SK-N-SH (cell line): Measurements from ENCODE around the gene FOXO1. TPM values are rescaled to one million over a fixed set of nuclear protein-coding genes. Genes with fewer than 3 reads are reported as not detected.

ENCODE experiments used
- CTCF ChIA-PET: fragments of 300-600, 350-600 bp; formaldehyde crosslinking; extraction: SDS; loops from one replicate; lab custom pipeline; 2021; lab: Yijun Ruan, JAX
- POLR2A ChIA-PET: fragments of 350-600 bp; sonication (Branson Sonifier 250); formaldehyde crosslinking; extraction: SDS; loops from one replicate; lab custom pipeline; 2020; ENCODE audit warnings: antibody characterized with exemption, inconsistent platforms; lab: Yijun Ruan, JAX
- DNase-seq: peaks from one replicate; pipeline ENCODE4 v3.0.0; 2012
- H2AFZ ChIP-seq: fragments of 200-600 bp; sonication (generic); 2 replicates; pipeline ENCODE4 v1.8.1; 2016; ENCODE audit warnings: antibody characterized with exemption, mild to moderate bottlenecking, low read depth
- H3F3A ChIP-seq: fragments of 200-600 bp; sonication (generic); replicated peaks from 2 replicates; pipeline ENCODE3; 2016; ENCODE audit warnings: antibody characterized with exemption, mild to moderate bottlenecking; ENCODE audit not compliant: insufficient read depth
- H3K27ac ChIP-seq, 2 experiments: fragments of 200-500 bp in 1 of 2; fragments of 200-600 bp in 1 of 2; sonication (Bioruptor generic) in 1 of 2; sonication (generic), shearing (Covaris generic) in 1 of 2; 2 replicates each; pipeline versions ENCODE4 v1.5.1 to v1.6.1; 2014 to 2016; ENCODE audit warnings: low read depth in 2 of 2, inconsistent platforms in 1 of 2, low read length in 1 of 2, mild to moderate bottlenecking in 1 of 2, mixed read lengths in 1 of 2
- H3K27me3 ChIP-seq: fragments of 200-600 bp; sonication (generic), shearing (Covaris generic); 2 replicates; pipeline ENCODE4 v1.6.1; 2016; ENCODE audit warnings: mixed run types; ENCODE audit not compliant: insufficient read depth
- H3K36me3 ChIP-seq, 2 experiments: fragments of 200-500 bp in 1 of 2; fragments of 200-600 bp in 1 of 2; sonication (Bioruptor generic) in 1 of 2; sonication (generic) in 1 of 2; replicated peaks in 1 of 2; 2 replicates each; pipeline versions ENCODE3 to v1.5.1; 2014 to 2016; ENCODE audit warnings: low read length in 1 of 2, mild to moderate bottlenecking in 1 of 2; ENCODE audit not compliant: insufficient read depth in 2 of 2, control insufficient read depth in 1 of 2
- H3K4me1 ChIP-seq, 2 experiments: fragments of 200-500 bp in 1 of 2; fragments of 200-600 bp in 1 of 2; sonication (Bioruptor generic) in 1 of 2; sonication (generic), shearing (Covaris generic) in 1 of 2; 2 replicates each; pipeline versions ENCODE4 v1.5.1 to v1.6.1; 2014 to 2016; ENCODE audit warnings: low read depth in 1 of 2, low read length in 1 of 2, mixed run types in 1 of 2; ENCODE audit not compliant: insufficient read depth in 2 of 2, control insufficient read depth in 1 of 2
- H3K4me2 ChIP-seq: fragments of 200-600 bp; sonication (generic), shearing (Covaris generic); 2 replicates; pipeline ENCODE4 v1.6.1; 2017; ENCODE audit warnings: mixed run types
- H3K4me3 ChIP-seq, 2 experiments: fragments of 200-500 bp in 1 of 2; fragments of 200-600 bp in 1 of 2; sonication (Bioruptor generic) in 1 of 2; sonication (generic), shearing (Covaris generic) in 1 of 2; 2 replicates each; pipeline versions ENCODE4 v1.5.1 to v1.8.1; 2014 to 2016; ENCODE audit warnings: low read depth in 2 of 2, inconsistent platforms in 1 of 2, low read length in 1 of 2, mild to moderate bottlenecking in 1 of 2, mixed read lengths in 1 of 2, moderate library complexity in 1 of 2
- H3K79me2 ChIP-seq: fragments of 200-600 bp; sonication (generic); 2 replicates; pipeline ENCODE4 v1.8.1; 2017; ENCODE audit warnings: mild to moderate bottlenecking; ENCODE audit not compliant: insufficient read depth
- H3K9ac ChIP-seq: fragments of 200-600 bp; sonication (generic); 2 replicates; pipeline ENCODE4 v1.6.1; 2017; ENCODE audit warnings: mixed run types
- H3K9me2 ChIP-seq: fragments of 200-600 bp; sonication (generic); 2 replicates; pipeline ENCODE4 v1.6.1; 2017; ENCODE audit warnings: mixed run types
- H3K9me3 ChIP-seq: fragments of 200-600 bp; sonication (generic); 2 replicates; pipeline ENCODE4 v1.6.1; 2017; ENCODE audit warnings: mixed run types, mild to moderate bottlenecking, moderate library complexity
- H4K20me1 ChIP-seq: fragments of 200-600 bp; sonication (generic); 2 replicates; pipeline ENCODE4 v1.6.1; 2017; ENCODE audit warnings: mild to moderate bottlenecking, mixed run types; ENCODE audit not compliant: insufficient read depth
- EP300 ChIP-seq, 2 experiments: IDR thresholded peaks; 2 replicates each; pipeline versions ENCODE4 v1.4.0 to v1.6.1; 2012; ENCODE audit warnings: borderline replicate concordance in 1 of 2, low read depth in 1 of 2, low read length in 1 of 2
- GABPA ChIP-seq: IDR thresholded peaks from 2 replicates; pipeline ENCODE4 v1.4.0; 2012; ENCODE audit warnings: low read depth, mild to moderate bottlenecking
- GATA2 ChIP-seq: sonication (generic); formaldehyde crosslinking; IDR thresholded peaks from 2 replicates; pipeline ENCODE4 v1.5.0; 2020; ENCODE audit warnings: mild to moderate bottlenecking, missing genetic modification reagents
- NFIC ChIP-seq: IDR thresholded peaks from 2 replicates; pipeline ENCODE4 v1.4.0; 2012; ENCODE audit warnings: borderline replicate concordance
- POLR2AphosphoS5 ChIP-seq: IDR thresholded peaks from 2 replicates; pipeline ENCODE4 v1.6.1; 2012; ENCODE audit warnings: low read depth, low read length
- RCOR1 ChIP-seq: fragments of 150-350 bp; IDR thresholded peaks from 2 replicates; pipeline ENCODE4 v1.6.1; 2017; ENCODE audit warnings: antibody characterized with exemption, low read length
- RFX5 ChIP-seq: IDR thresholded peaks from 2 replicates; pipeline ENCODE4 v1.6.1; 2012; ENCODE audit warnings: mild to moderate bottlenecking, improper control_type of control experiment, low read length
- SIN3A ChIP-seq: IDR thresholded peaks from 2 replicates; pipeline ENCODE4 v1.6.1; 2012; ENCODE audit warnings: low read depth, mild to moderate bottlenecking, low read length, moderate library complexity, borderline replicate concordance
- SMC3 ChIP-seq: IDR thresholded peaks from 2 replicates; pipeline ENCODE4 v1.6.1; 2012; ENCODE audit warnings: low read depth, low read length, improper control_type of control experiment
- TAF1 ChIP-seq: IDR thresholded peaks from 2 replicates; pipeline ENCODE4 v1.6.1; 2012; ENCODE audit warnings: low read depth, mild to moderate bottlenecking, low read length, moderate library complexity, borderline replicate concordance
- TCF12 ChIP-seq: IDR thresholded peaks from 2 replicates; pipeline ENCODE4 v1.4.0; 2012
- WGBS: methylation state at CpG from one replicate; pipeline ENCODE4 v1.1.6; 2017; ENCODE audit warnings: low lambda C conversion rate; 5-methylcytosine and 5-hydroxymethylcytosine counted together
- polyA plus RNA-seq, 3 experiments: library from polyadenylated mRNA; depleted of rRNA; stranded (reverse); fragments of >200 nt; gene quantifications; 2 replicates each; pipeline ENCODE4 v1.2.3, GENCODE V29; 2012
- TF ChIP-seq, protein P1 (sequence below): fragments of 150-350 bp; IDR thresholded peaks from 2 replicates; pipeline ENCODE4 v1.6.1; 2016; ENCODE audit warnings: mild to moderate bottlenecking, low read depth, low read length
- TF ChIP-seq, protein P2 (sequence below): IDR thresholded peaks from 2 replicates; pipeline ENCODE4 v1.4.0; 2012; ENCODE audit warnings: low read depth, borderline replicate concordance
- TF ChIP-seq, protein P3 (sequence below): IDR thresholded peaks from 2 replicates; pipeline ENCODE4 v1.4.0; 2012; ENCODE audit warnings: low read depth, borderline replicate concordance

FOXO1 gene
- polyA plus RNA-seq, 1 of the 3 experiments (the other 2 are of a cell fraction), result 1.8 TPM

DNA sequence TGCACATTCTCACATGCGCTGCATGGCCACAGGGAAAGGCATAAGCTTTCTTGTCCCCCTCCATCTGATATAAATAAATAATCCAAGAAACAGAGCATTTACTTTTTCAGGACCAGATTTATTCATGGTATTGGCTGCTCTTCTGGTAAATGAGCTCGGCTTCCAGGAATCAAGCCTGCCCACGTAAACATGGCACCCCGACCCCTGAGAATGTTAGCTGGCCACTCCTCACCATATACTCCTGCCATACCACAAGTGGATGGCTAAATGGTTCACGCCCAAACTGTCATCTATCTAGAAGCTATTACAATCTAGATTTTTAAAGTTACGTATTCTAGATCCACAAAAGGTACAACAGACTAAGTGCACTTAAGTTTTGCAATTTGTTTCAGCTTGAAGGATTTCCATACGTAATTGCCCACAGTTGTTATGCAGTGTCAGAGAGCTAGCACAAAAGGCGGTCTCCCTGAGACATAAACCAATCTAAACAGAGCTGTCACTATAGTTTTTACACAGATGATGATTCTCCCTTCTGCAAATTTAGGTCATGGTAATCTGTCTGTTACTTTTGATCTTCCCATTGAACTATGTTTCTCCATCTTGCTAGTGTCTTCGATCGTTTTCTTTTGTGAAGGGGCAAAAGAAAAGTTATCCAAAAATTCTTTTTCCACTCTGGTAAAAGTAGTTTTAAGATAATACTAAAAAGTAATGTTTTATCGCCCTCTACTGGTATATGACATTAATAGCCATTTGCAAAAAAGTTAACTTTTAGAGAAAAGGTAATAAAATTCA, 16.2 kb upstream of the FOXO1 start (continued):
- TF ChIP-seq, protein P1, sequence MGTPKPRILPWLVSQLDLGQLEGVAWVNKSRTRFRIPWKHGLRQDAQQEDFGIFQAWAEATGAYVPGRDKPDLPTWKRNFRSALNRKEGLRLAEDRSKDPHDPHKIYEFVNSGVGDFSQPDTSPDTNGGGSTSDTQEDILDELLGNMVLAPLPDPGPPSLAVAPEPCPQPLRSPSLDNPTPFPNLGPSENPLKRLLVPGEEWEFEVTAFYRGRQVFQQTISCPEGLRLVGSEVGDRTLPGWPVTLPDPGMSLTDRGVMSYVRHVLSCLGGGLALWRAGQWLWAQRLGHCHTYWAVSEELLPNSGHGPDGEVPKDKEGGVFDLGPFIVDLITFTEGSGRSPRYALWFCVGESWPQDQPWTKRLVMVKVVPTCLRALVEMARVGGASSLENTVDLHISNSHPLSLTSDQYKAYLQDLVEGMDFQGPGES, result no peak
- TF ChIP-seq TCF12, result no peak

DNA sequence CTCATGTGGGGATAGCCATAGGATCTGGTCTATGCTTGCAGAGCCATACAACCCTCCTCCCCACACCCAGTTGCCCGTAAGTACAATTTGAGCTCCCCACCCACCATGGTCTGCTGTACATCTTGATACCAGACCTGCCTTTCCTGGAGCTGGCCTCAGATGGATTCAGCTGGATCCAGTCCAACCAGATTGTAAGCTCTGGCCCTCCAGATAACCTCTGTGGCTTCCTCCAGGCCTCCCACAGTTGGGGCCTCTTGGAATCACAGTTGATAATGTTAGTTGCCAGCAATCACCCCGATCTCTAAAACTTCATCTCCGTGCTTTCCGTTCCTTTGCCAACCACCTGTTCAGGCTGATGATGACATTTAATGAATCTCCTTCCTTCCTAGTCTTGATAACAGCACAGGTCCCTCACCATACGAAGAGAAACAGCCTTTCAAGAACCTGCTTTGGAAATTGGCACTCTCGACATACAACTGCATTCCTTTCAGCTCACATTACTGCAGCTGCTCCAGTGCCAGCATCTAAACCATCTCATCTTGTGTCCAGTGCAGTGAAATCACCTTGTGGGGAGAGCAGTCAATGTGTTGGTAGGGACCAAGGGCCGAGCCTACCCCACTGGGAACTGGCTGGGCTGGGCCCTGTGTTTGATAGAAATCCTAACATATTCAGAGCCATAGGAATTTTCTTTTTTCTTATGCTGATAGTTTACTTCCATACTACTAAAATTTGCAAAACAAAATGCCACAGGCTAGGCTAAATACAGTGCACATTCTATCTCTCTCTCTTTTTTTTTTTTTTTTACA, 15.1 kb upstream of the FOXO1 start:
- POLR2A ChIA-PET, result no interaction called here
- 70% methylated on average over 7 of the region's 7 CpGs for WGBS
- DNase-seq, result peak; percentile 59
- H2AFZ ChIP-seq, result no peak overlapping the region
- no peaks in the 10 kb centered on the region for H3K36me3 ChIP-seq
- no peaks in the 10 kb centered on the region for H3K79me2 ChIP-seq
- no peaks in the 10 kb centered on the region for H3K27me3 ChIP-seq
- H3K4me1 ChIP-seq, result peaks cover 0 to 12% of the 10 kb centered on the region in 2 experiments; a peak in 1 of 4 replicates
- no peaks in the 10 kb centered on the region for H3K9me3 ChIP-seq
- H3K27ac ChIP-seq, result no peak overlapping the region
- H3K9me2 ChIP-seq, result no peaks in the 10 kb centered on the region
- H3K4me3 ChIP-seq, result no peak overlapping the region
- CTCF ChIA-PET, result interaction anchor here (0.7 to 4.9 kb wide), 23 partner anchors 8 to 1065 kb away, joined by 3 to 42 read pairs (median 5); no protein-coding TSS in a partner anchor
- no peak overlapping the region for H3K4me2 ChIP-seq
- H3F3A ChIP-seq, result no peaks in the 10 kb centered on the region
- TF ChIP-seq RCOR1 (peak; percentile 87), NFIC (0 out of 2 replicates have a peak, but pooled peaks have one; percentile 16), EP300 (IDR thresholded peaks at IDR 0.05; ENCODE audit: borderline replicate concordance in 1 of 2, low read depth in 1 of 2, low read length in 1 of 2) (peak in 1 of 2 experiments; percentile 40; a peak in 1 of 4 replicates), GATA2 (CRISPR knock-in tag) (peak; percentile 16; the same call in 1 of the 2 replicates), SIN3A (no peak)
- no peak overlapping the region for H3K9ac ChIP-seq
- H4K20me1 ChIP-seq, result no peaks in the 10 kb centered on the region

DNA sequence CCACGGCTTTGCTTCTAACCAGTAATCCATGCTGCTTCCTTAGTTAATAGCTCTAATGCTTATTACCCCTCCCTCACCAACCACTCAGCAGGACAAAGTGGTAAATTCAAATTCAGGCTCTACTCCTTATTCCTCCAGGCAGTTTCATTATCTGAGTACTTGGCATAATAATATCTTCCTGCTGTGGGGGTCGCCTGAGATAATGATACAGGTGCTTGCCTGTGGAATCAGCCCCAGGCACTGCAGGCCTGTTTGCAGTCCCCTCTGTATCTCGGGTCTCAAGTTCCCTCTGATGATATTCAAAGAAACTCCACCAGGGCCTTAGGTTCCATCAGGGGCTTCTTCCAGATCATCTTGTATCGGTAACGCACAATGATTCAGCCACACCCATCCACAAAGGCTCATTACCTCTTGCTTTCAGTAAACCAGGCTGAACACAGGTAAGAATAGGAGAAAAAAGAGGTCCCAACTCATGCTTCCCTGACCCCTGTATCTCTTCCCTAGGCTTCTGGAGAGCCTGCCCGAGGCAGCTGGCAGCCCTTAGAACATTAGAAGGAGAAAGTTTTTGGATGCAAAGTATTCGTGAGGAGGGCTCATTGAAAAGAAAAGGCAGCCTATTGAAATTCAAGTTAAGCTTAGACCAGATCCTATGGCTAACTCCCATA, 14.3 kb upstream of the FOXO1 start:
- no peaks in the 10 kb centered on the region for H4K20me1 ChIP-seq
- H3K4me1 ChIP-seq, result peaks cover 0 to 12% of the 10 kb centered on the region in 2 experiments; a peak in 1 of 4 replicates
- H3K4me3 ChIP-seq, result no peak overlapping the region
- H3K9ac ChIP-seq, result no peak overlapping the region
- H3K36me3 ChIP-seq, result no peaks in the 10 kb centered on the region
- H3K79me2 ChIP-seq, result no peaks in the 10 kb centered on the region
- 91% methylated on average over 7 of the region's 7 CpGs for WGBS
- no peak overlapping the region for H3K4me2 ChIP-seq
- no peaks in the 10 kb centered on the region for H3K27me3 ChIP-seq
- POLR2A ChIA-PET, result no interaction called here
- no peaks in the 10 kb centered on the region for H3K9me2 ChIP-seq
- TF ChIP-seq GABPA, result no peak
- no peak for TF ChIP-seq TCF12
- TF ChIP-seq TAF1, result no peak
- no peak for TF ChIP-seq RFX5
- TF ChIP-seq, protein P1, result no peak
- TF ChIP-seq, protein P2, sequence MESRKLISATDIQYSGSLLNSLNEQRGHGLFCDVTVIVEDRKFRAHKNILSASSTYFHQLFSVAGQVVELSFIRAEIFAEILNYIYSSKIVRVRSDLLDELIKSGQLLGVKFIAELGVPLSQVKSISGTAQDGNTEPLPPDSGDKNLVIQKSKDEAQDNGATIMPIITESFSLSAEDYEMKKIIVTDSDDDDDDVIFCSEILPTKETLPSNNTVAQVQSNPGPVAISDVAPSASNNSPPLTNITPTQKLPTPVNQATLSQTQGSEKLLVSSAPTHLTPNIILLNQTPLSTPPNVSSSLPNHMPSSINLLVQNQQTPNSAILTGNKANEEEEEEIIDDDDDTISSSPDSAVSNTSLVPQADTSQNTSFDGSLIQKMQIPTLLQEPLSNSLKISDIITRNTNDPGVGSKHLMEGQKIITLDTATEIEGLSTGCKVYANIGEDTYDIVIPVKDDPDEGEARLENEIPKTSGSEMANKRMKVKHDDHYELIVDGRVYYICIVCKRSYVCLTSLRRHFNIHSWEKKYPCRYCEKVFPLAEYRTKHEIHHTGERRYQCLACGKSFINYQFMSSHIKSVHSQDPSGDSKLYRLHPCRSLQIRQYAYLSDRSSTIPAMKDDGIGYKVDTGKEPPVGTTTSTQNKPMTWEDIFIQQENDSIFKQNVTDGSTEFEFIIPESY, result no peak
- TF ChIP-seq, protein P3, sequence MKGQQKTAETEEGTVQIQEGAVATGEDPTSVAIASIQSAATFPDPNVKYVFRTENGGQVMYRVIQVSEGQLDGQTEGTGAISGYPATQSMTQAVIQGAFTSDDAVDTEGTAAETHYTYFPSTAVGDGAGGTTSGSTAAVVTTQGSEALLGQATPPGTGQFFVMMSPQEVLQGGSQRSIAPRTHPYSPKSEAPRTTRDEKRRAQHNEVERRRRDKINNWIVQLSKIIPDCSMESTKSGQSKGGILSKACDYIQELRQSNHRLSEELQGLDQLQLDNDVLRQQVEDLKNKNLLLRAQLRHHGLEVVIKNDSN, result no peak
- no peak for TF ChIP-seq SMC3
- TF ChIP-seq POLR2AphosphoS5, result no peak
- no peak for TF ChIP-seq SIN3A
- DNase-seq, result no peak
- H3F3A ChIP-seq, result no peaks in the 10 kb centered on the region
- H2AFZ ChIP-seq, result no peak overlapping the region
- CTCF ChIA-PET, result interaction anchor here (0.7 to 4.9 kb wide), 8 partner anchors 8 to 995 kb away, joined by 3 to 42 read pairs (median 14); no protein-coding TSS in a partner anchor
- no peaks in the 10 kb centered on the region for H3K9me3 ChIP-seq
- H3K27ac ChIP-seq, result no peak overlapping the region
